Measurements from ENCODE around the gene TNS1. TPM values are rescaled to one million over a fixed set of nuclear protein-coding genes. Genes with fewer than 3 reads are reported as not detected.

The TNS1 gene
- total RNA-seq, 2 donors from 2014 or later = 0.27 to 5.1 TPM

DNA sequence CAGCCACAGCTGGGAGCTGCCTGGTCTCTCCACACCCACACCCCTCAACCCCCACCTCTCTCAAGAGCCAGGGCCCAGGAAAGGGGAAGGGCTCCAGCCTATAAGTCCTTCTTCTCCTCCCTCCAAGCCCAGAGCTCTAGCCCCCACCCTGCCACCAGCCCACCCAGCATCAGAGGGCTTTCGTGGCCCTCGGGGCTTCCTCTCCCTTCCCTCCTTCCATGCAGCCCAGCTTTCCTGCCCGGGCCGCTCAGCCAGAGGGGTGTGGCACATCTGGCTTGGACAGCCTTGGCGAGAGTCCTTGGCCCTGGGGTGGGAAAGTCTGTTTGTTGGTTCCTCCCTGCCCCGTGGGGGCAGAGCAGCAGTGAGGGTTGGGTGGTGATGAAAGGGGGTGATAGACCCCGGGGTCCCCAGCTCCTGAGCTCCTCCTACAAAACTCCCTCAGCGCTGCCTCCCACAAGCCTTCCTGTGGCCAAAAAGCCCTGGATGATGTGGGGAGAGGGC, 7.0 kb downstream of the TNS1 start:
- Mint-ChIP-seq H3K9me3 (no peaks in the 10 kb centered on the region), H3K27ac (no peak overlapping the region), H3K36me3 (no peaks in the 10 kb centered on the region)
- ATAC-seq = no peak
- no peak for DNase-seq (ENCODE audit: low spot score in 2 of 2)

DNA sequence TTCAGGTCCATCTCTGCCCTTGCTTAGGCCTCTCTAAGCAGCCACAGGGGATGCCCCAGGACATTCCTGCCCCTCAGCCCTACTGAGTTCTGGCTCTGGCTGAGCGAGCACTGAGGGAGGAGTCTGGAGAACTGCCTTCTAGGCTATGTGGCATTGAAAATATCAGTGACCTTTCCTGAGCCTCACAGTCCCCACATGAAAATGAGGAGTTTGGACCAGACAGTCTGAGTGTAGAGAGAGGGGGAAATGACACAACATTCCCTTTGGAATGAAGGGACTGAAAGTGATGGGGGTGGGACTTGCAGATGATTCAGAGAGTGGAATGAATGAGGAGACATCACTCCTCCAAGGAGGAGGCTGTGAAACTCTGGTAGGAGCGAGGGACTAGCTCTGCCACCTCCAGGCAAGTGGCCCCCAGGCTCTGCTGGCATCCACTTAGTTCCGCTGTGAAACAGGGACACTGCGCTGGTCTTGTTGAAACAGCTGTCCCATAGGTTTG, 8.0 kb downstream of the TNS1 start:
- Mint-ChIP-seq H3K36me3 (no peaks in the 10 kb centered on the region), H3K27ac (no peak overlapping the region), H3K9me3 (no peaks in the 10 kb centered on the region)
- ATAC-seq (no peak), DNase-seq (ENCODE audit: low spot score in 2 of 2) (no peak)

DNA sequence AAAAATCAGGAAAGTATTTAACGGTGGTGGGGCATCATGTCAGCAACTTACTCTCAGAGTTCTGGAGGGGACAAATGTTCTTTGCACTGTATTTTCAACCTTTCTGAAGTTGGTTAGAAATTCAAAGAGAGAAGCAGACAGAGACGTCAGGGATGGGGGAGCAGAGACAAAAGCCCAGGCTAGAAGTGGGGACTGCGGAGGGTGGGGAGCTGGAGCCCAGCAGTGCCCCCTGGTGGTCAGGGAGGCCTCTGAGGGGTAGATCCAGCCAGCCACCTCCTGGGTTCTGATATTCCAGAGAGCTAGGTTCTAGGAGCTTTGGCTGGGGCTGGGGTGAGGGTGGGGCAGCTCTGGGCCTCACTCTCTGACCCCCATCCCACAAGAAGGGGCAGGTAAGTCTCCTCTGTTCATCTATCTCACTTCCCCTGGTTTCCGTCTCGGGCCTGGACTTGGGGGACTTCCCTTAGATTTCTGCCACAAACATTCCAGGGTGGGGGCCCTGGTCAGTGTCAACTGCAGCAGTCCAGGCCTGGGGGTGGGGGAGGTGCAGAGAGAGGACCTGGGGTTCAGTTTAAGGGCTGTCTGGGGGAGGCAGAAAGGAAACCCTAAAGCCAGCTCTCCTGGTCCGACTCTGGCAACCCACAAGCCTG, 8.9 kb downstream of the TNS1 start:
- Mint-ChIP-seq H3K27ac (peak overlapping the region in 1 of 2 donors; percentile 25), H3K9me3 (no peaks in the 10 kb centered on the region), H3K36me3 (no peaks in the 10 kb centered on the region)
- ATAC-seq (peak; percentile 63 to 77), DNase-seq (ENCODE audit: low spot score in 2 of 2) (peak in 1 of 2 donors; percentile 76)

DNA sequence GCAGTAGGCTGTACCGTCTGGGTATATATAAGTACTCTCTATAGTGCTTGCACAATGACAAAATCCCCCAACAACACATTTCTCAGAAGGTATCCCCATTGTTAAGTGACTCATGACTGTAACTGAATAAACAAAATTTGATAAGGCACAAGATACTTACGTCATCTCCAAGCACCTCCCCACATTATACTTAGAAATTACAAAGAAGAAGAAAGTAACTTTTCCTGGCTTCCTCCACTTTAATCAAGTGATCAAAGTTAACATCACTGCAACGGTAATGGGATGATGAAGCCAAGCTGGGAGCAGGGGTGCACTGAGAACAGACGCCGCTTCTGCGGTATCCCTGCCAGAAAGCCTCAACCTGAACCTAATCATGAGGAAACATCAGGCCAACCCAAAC, 9.7 kb downstream of the TNS1 start:
- DNase-seq (ENCODE audit: low spot score in 2 of 2) (no peak), ATAC-seq (no peak)
- Mint-ChIP-seq H3K36me3 (no peaks in the 10 kb centered on the region), H3K9me3 (no peaks in the 10 kb centered on the region), H3K27ac (no peak overlapping the region)

DNA sequence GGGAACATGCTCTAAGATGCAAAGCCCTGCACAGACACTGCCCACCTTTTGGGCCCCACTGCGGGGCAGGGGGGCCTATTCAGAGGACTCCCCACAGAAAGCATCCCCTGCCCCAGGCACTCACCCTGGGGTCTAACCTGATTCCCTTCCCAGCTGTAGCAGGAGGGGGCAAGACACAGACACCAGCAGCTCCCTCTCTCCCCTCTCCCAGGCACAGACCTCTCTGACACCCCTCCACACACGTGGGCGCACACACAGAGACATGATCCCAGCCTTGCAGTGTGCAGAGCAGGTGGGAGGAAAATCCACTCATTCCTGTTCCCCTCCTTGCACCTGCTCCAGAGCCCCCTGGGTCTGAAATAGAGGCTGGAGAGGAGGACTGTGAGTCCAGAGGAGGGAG, 10.7 kb downstream of the TNS1 start:
- Mint-ChIP-seq H3K9me3 (no peaks in the 10 kb centered on the region), H3K27ac (no peak overlapping the region), H3K36me3 (no peaks in the 10 kb centered on the region)
- DNase-seq (ENCODE audit: low spot score in 2 of 2) (no peak), ATAC-seq (no peak)

DNA sequence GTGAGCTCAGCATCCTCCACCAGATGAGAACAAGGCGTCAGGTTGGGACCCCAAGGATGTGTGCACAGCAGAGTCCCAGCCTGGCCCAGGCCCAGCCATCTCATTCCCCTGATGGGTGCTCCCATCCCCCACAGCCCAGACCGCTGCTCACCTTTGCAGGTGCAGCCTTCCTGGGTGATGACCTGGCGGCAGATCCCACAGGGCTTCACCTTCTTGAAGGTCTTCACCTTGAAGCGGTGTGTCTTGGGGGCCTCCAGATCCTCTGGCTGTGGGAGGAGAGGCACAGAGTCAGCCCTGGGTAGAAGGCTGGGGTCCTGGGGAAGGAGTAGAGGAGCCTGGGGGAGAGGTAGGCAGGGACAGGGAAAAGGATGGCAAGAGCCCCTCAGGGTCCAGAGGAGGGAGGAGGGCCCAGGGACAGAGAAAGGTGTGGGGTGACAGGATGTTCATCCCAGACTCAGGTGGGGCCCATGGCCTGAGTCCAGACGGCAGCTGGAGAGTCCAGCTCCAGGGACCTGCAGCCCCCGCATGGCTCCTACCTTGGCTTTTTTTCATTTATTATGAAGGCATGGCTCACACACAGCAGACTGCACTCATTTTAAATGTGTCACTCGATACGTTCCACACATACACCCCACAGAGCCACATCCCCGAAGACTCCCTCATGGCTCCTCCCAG, 11.9 kb downstream of the TNS1 start:
- ATAC-seq (no peak), DNase-seq (ENCODE audit: low spot score in 2 of 2) (no peak)
- Mint-ChIP-seq H3K36me3 (no peaks in the 10 kb centered on the region), H3K9me3 (no peaks in the 10 kb centered on the region), H3K27ac (no peak overlapping the region)

DNA sequence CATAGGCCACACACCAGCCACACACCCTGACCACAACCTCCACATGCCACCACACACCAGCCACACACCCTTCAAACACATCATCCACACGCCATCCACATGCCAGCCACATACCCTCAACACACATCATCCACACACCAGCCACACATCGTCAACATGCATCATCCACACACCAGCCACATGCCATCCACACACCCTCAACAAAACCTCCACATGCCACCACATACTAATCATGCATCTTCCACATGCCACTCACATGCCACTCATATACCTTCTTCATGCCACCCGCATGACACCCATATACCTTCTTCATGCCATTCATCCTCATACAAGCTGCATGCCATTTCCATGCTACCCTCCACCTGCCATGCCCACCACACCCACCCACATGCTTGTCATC, 12.4 kb downstream of the TNS1 start:
- Mint-ChIP-seq H3K27ac (no peak overlapping the region), H3K9me3 (no peaks in the 10 kb centered on the region), H3K36me3 (no peaks in the 10 kb centered on the region)
- DNase-seq (ENCODE audit: low spot score in 2 of 2) = no peak
- ATAC-seq = no peak

DNA sequence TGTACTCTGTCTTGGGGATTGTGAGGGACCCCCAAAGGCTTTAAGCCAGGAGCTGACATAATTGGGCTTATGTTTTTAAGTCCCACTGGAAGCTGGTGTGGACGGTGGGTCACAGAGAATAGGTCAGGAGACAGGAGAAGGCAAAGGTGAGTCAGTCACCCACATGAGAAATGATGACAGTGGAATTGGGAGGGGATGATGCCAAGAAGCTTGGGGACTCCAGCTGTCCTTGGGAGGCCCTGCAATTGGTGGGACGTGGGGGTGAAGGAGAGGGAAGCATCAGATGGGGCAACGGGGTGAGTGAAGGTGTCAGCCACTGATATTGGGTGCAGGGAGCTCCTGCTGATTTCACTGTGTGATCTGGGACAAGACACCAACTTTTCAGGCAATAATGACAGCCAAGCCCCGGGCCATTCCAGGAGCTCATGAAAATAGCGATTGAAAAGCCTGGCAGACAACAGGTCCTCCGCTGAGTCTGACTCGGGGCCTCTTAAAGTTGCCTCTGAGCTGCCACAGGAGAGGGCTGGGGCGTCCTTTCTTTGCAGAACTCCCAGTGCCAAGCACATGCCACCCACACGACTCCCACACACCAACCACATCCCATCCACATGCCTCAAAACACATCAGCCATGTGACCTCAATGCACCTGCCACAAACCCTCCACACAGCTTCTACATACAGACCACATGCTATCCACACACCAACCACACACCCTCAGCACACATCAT, 13.4 kb downstream of the TNS1 start:
- ATAC-seq (peak in 1 of 2 donors; percentile 14), DNase-seq (ENCODE audit: low spot score in 2 of 2) (no peak)
- H3K36me3 Mint-ChIP-seq = no peaks in the 10 kb centered on the region
- H3K27ac Mint-ChIP-seq = no peak overlapping the region
- H3K9me3 Mint-ChIP-seq = no peaks in the 10 kb centered on the region

DNA sequence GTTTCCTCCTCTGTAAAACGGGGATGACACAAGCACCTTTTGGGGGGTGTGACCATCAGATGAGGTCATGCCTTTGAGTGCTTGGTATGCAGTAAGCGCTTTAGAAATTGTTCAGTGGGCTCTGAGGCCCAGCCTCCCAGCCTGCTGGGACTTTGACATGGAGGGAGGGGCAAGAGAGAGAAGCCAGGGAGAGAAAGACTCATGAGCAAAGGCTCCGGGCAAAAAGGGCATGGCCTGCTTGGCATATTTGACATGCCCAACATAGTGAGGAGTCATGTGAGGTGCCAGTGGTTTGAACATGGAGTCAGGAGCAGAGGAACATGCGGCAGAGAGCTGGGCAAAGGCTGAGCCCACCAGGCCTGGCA, 14.0 kb downstream of the TNS1 start:
- Mint-ChIP-seq H3K27ac (no peak overlapping the region), H3K36me3 (no peaks in the 10 kb centered on the region), H3K9me3 (no peaks in the 10 kb centered on the region)
- ATAC-seq (no peak), DNase-seq (ENCODE audit: low spot score in 2 of 2) (no peak)

DNA sequence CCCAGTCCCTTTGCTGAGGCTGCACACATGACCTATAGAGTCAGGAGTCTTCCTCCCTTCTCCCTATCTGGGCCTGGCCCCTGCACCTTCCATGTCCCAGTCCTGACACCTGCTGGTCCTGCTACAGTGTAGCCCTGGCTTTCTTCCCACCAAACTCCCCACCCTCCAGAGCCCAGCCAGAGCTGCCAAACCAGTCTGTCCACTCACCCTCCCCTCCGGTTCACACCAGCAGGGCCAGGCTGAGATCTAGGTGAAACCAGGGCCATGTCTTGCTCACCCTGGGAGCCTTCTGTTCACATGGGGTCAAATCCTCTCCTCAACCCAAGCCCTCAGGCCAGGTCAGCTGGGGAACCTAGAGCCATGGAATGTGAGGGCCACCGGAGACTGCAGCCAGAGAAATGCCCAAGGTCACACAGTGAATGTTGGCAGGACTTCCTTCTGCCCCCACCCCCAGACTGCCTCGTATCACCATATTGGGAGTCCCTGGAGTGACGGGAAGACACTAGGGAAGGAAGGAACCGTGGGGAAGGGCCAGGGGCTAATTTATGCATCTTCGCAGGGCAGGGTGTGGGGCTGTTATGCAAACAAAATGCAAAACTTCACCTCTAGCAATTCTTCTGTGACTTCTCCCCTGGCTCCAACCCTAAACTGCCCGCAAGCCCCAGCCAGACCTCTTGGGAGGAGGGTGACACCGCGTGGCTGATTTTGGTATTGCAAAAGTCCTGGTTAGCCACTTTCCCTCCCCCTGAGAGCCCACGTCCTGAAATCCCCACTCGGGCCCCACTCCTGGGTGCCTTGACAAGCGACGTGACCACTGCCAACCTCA, 14.6 kb downstream of the TNS1 start:
- DNase-seq (ENCODE audit: low spot score in 2 of 2) (peak in 1 of 2 donors; percentile 88), ATAC-seq (peak; percentile 65 to 77)
- Mint-ChIP-seq H3K9me3 (no peaks in the 10 kb centered on the region), H3K36me3 (no peaks in the 10 kb centered on the region), H3K27ac (no peak overlapping the region)

DNA sequence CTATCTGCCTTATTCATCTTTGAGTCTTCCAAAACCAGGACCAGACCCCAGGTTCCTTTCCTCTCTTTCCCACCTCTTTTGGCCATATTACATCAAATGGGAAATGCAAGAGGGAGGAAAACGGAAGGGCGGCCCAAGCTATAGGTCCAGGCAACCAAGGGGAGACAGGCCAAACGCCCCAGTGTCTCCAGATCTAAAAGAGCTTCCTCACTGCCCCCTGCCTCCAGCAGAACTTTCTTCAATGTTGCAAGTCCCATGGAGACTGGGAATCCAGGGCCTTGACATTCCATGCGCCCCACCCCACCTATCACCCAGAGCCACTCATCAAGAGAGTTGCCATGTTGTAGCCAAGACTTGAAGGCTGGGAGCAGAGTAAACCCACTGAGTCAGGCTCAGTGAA, 15.4 kb downstream of the TNS1 start:
- H3K36me3 Mint-ChIP-seq = no peaks in the 10 kb centered on the region
- no peaks in the 10 kb centered on the region for H3K9me3 Mint-ChIP-seq
- H3K27ac Mint-ChIP-seq = no peak overlapping the region
- ATAC-seq (no peak), DNase-seq (ENCODE audit: low spot score in 2 of 2) (no peak)

DNA sequence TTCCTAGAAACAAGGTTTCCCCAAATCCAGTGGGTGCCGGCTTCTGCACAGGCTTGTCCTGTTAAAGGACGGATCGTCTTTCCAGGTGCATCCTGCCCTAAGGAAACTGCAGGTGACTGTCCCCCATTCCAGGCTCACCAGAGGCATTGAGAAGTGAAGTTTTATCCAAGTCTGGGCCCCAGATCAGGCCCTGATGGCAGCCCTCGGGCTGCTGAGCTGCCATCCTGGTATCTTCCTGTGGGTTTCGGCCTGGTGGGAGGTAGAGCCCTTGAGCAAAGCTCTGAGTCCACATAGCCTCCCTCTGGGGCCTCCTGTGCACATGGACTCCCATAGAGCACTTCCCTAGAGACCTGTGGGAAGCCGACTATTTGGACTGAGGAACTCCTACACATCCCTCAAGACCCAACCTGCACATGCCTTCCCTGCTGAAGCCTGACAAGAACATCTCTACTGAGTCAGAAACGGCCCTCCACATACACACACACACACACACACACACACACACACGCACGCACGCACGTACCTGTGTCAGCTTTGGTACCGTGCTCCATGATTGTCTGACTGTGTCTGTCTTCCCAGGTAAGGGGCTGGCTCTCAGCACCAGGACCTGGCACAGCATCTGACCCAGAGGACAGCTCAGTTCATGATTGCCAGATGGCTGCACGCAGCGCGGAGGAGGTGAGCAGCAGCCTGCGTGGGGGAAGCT, 16.4 kb downstream of the TNS1 start:
- Mint-ChIP-seq H3K9me3 (no peaks in the 10 kb centered on the region), H3K27ac (no peak overlapping the region), H3K36me3 (no peaks in the 10 kb centered on the region)
- ATAC-seq = no peak
- DNase-seq (ENCODE audit: low spot score in 2 of 2) = no peak

DNA sequence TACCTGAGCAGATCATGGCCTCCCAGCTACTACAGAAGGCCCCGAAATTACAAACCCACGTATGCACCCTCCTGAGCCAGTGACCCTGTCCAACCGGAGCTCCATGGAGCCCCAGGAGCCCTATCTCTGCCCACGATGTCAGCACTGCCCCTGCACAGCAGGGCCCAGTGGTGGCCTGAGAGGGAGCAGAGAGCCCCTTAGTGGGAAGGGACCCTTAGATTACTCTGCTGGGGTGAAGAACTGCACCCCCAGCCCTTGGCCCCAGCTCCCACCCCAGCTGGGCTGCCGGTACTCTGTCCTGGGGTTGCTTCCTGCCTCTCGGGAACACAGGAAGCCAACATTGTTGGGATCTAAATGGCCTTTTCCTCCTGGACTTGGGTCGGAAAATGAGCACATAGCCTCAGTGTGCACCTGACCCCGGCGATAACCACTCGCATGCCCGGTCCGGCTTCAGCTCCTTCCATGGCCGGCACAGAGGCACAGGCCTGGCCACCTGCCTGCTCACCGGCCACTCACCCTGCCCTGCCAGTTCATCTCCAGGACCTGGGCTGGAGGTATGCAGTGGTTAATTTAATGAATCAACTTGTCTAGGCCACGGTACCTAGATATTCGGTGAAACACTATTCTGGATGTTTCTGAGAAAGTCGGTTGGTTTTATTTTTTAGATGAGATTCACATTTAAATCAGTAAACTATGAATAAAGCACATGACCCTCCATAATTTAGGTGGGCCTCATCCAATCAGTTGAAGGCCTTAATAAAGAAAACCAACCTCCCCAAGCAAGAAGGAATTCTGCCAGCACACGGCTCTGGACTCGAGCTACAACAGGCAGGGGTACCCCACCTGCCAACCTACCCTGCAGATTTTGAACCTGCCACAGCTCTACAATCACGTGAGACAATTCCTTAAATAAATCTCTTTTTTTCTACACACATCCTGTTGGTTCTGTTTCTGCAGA, 19.2 kb downstream of the TNS1 start:
- DNase-seq (ENCODE audit: low spot score in 2 of 2) (no peak), ATAC-seq (no peak)
- H3K36me3 Mint-ChIP-seq = no peaks in the 10 kb centered on the region
- H3K27ac Mint-ChIP-seq = no peak overlapping the region
- H3K9me3 Mint-ChIP-seq = no peaks in the 10 kb centered on the region

DNA sequence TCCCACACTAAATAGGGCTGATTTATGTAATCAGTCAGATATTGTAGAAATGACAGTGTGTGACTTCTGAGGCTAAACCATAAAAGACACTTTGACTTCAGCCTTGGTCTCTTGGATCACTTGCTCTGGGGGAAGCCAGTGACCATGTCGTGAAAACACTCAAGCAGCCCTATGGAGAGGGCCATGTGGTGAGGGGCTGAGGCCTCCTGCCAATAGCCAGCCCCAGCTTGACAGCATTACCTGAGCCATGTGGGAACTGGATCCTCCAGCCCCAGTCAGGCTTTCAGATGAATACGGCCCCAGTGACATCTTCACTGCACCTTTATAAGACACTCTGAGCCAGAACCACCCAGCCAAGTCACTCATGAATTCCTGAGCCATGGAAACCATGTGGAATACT, 20.8 kb downstream of the TNS1 start:
- Mint-ChIP-seq H3K9me3 (no peaks in the 10 kb centered on the region), H3K27ac (no peak overlapping the region), H3K36me3 (no peaks in the 10 kb centered on the region)
- DNase-seq (ENCODE audit: low spot score in 2 of 2) = no peak
- ATAC-seq = no peak

DNA sequence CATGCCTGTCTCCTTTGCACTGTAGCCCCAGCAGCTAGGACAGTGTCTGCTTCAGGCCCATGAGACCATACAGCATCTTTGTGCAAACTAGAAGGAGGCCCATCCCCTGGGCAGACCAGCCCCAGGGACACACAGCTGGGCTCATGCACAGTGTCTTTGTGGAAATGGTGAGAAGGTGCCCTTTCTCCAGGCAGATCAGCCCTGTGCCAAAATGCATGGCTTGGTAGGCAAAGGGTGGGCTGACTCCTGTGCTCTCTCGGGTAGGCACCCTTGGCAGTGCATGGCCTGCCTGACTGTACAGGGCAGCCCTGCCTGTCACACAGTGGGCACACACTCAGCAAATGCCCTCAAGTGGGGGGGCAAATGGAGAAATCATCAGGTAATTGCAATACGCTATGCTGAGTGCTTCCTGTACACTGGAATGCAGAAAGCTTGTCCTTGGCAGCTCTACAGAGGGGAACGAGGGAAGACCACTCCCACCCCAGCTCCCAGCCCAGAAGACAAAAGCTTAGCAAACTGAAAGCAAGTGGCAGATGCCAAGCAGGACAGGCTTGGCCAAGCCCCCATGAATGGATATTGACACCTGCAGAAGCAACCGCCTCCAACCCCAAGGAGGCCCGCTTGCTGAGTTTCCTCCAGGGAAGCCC, 21.6 kb downstream of the TNS1 start:
- Mint-ChIP-seq H3K36me3 (no peaks in the 10 kb centered on the region), H3K27ac (peak overlapping the region in 1 of 2 donors; percentile 72), H3K9me3 (no peaks in the 10 kb centered on the region)
- ATAC-seq (no peak), DNase-seq (ENCODE audit: low spot score in 2 of 2) (no peak)
